CD14-positive monocyte (primary cell): Measurements from ENCODE around the gene RAC3. TPM values are rescaled to one million over a fixed set of nuclear protein-coding genes. Genes with fewer than 3 reads are reported as not detected.

Experiments used
- DNase-seq, 3 donors: peaks; one replicate each; pipeline ENCODE4 v3.0.0-alpha.2; 2011 to 2022
- H2AFZ ChIP-seq: 2 replicates; pipeline ENCODE4 v1.6.0; 2012; ENCODE audit warnings: mild to moderate bottlenecking, low read depth, low read length, inconsistent platforms; ENCODE audit not compliant: insufficient read depth, poor library complexity, severe bottlenecking
- H3K27ac ChIP-seq, 2 donors: 1 replicate in 1 of 2; 2 replicates in 1 of 2; pipeline ENCODE4 v1.5.1; 2012 to 2013; ENCODE audit warnings: low read length in 2 of 2, control low read depth in 1 of 2, inconsistent platforms in 1 of 2, low read depth in 1 of 2, mild to moderate bottlenecking in 1 of 2
- H3K27me3 ChIP-seq, 2 donors: one replicate each; pipeline versions ENCODE4 v1.6.0 to v1.6.1; 2011 to 2013; ENCODE audit warnings: low read length in 2 of 2; ENCODE audit not compliant: control insufficient read depth in 2 of 2, insufficient read depth in 2 of 2
- H3K36me3 ChIP-seq, 2 donors: replicated peaks in 1 of 2; 1 replicate in 1 of 2; 2 replicates in 1 of 2; pipeline versions ENCODE4 v1.5.1 to v1.6.1; 2012 to 2013; ENCODE audit warnings: low read length in 2 of 2, control low read depth in 1 of 2, inconsistent platforms in 1 of 2, mild to moderate bottlenecking in 1 of 2; ENCODE audit not compliant: insufficient read depth in 2 of 2, control insufficient read depth in 1 of 2
- H3K4me1 ChIP-seq, 2 donors: 1 replicate in 1 of 2; 2 replicates in 1 of 2; pipeline versions ENCODE4 v1.5.1 to v1.6.1; 2012 to 2013; ENCODE audit warnings: low read length in 2 of 2, control low read depth in 1 of 2, inconsistent platforms in 1 of 2, mild to moderate bottlenecking in 1 of 2, moderate library complexity in 1 of 2; ENCODE audit not compliant: insufficient read depth in 2 of 2, control insufficient read depth in 1 of 2
- H3K4me2 ChIP-seq: replicated peaks from 2 replicates; pipeline ENCODE3; 2012; ENCODE audit warnings: low read length, moderate library complexity, mild to moderate bottlenecking; ENCODE audit not compliant: poor library complexity, severe bottlenecking; ENCODE audit errors: extremely low read depth
- H3K4me3 ChIP-seq, 3 experiments: fragments of 200-600 bp in 1 of 3; sonication (generic) in 1 of 3; replicated peaks in 1 of 3; 1 replicate in 2 of 3; 2 replicates in 1 of 3; pipeline ENCODE4 v1.5.1; 2011 to 2013; ENCODE audit warnings: low read length in 3 of 3, mild to moderate bottlenecking in 3 of 3, control low read depth in 2 of 3, low read depth in 2 of 3, inconsistent platforms in 1 of 3, moderate library complexity in 1 of 3
- H3K79me2 ChIP-seq: 2 replicates; pipeline ENCODE4 v1.6.0; 2012; ENCODE audit warnings: mild to moderate bottlenecking, control low read depth, inconsistent platforms, low read length, moderate library complexity; ENCODE audit not compliant: insufficient read depth
- H3K9ac ChIP-seq: 2 replicates; pipeline ENCODE4 v1.6.0; 2017; ENCODE audit warnings: low read length, mild to moderate bottlenecking; ENCODE audit not compliant: insufficient read depth, poor library complexity, severe bottlenecking
- H3K9me3 ChIP-seq, 2 donors: replicated peaks in 1 of 2; 1 replicate in 1 of 2; 2 replicates in 1 of 2; pipeline versions ENCODE4 v1.5.1 to v1.6.1; 2012 to 2013; ENCODE audit warnings: low read length in 2 of 2, control low read depth in 1 of 2; ENCODE audit not compliant: control insufficient read depth in 1 of 2, insufficient read depth in 1 of 2
- H4K20me1 ChIP-seq: 2 replicates; pipeline ENCODE4 v1.6.0; 2012; ENCODE audit warnings: mild to moderate bottlenecking, low read length, control low read depth, moderate library complexity; ENCODE audit not compliant: insufficient read depth
- H3K27ac Mint-ChIP-seq, 7 donors: one replicate each; pipeline ENCODE4 v1.8.0; 2020; ENCODE audit warnings: mild to moderate bottlenecking in 7 of 7, mixed read lengths in 7 of 7, moderate library complexity in 6 of 7, inconsistent platforms in 2 of 7
- H3K27me3 Mint-ChIP-seq, 3 donors: one replicate each; pipeline ENCODE4 v1.8.0; 2021 to 2022; ENCODE audit warnings: low read depth in 3 of 3, mild to moderate bottlenecking in 3 of 3, mixed read lengths in 3 of 3, moderate library complexity in 3 of 3, inconsistent platforms in 1 of 3
- H3K36me3 Mint-ChIP-seq, 2 donors: one replicate each; pipeline ENCODE4 v1.8.0; 2020; ENCODE audit warnings: mixed read lengths in 2 of 2, inconsistent platforms in 1 of 2, mild to moderate bottlenecking in 1 of 2
- H3K4me1 Mint-ChIP-seq: one replicate; pipeline ENCODE4 v1.8.0; 2020; ENCODE audit warnings: mild to moderate bottlenecking, mixed read lengths
- H3K4me3 Mint-ChIP-seq, 2 donors: one replicate each; pipeline ENCODE4 v1.8.0; 2020; ENCODE audit warnings: mild to moderate bottlenecking in 2 of 2, mixed read lengths in 2 of 2, moderate library complexity in 1 of 2
- H3K9me3 Mint-ChIP-seq, 7 donors: one replicate each; pipeline ENCODE4 v1.8.0; 2020 to 2022; ENCODE audit warnings: mixed read lengths in 7 of 7, mild to moderate bottlenecking in 6 of 7, moderate library complexity in 6 of 7, inconsistent platforms in 2 of 7
- CTCF ChIP-seq: fragments of 200-600 bp; IDR thresholded peaks from one replicate; pipeline ENCODE4 v1.8.0; 2022; ENCODE audit warnings: antibody characterized with exemption, mild to moderate bottlenecking
- WGBS: methylation state at CpG from one replicate; pipeline ENCODE4 v1.1.5; 2013; ENCODE audit warnings: missing lambda C conversion rate; ENCODE audit not compliant: insufficient coverage; 5-methylcytosine and 5-hydroxymethylcytosine counted together
- intact Hi-C, 2 donors: fragments of 100-400 bp; cut with micrococcal nuclease; formaldehyde crosslinking; loops; one replicate each; pipeline versions ENCODE4 v1.15.0 to v1.15.1; 2023
- polyA plus RNA-seq, 3 donors: library from polyadenylated mRNA; depleted of rRNA in 1 of 3; unstranded in 2 of 3; stranded (reverse) in 1 of 3; fragments of 300-500 nt in 2 of 3; fragments of >200 nt in 1 of 3; fragmentation: Illumina TruSeq in 2 of 3; gene quantifications; 1 replicate in 2 of 3; 2 replicates in 1 of 3; pipeline ENCODE4 v1.2.3, GENCODE V29; 2012 to 2021

The RAC3 gene
- polyA plus RNA-seq, 3 donors = 1.8 TPM; not detected in 2

GRCh38 chr17:82076018-82076784 is 44.7 kb downstream of the RAC3 start:
- Mint-ChIP-seq H3K36me3 (peaks cover 18 to 25% of the 10 kb centered on the region in 2 donors), H3K9me3 (peaks cover 0 to 1% (median 0%) of the 10 kb centered on the region in 7 donors), H3K27me3 (peaks cover 3 to 10% (median 8%) of the 10 kb centered on the region in 3 donors), H3K4me1 (no peaks in the 10 kb centered on the region), H3K27ac (peak overlapping the region in 3 of 7 donors; percentile 30 to 70 (median 50)), H3K4me3 (no peak overlapping the region)
- Histone ChIP-seq H3K4me1 (no peaks in the 10 kb centered on the region), H3K9me3 (no peaks in the 10 kb centered on the region), H3K36me3 (peaks cover 20 to 22% of the 10 kb centered on the region in 2 donors), H3K27me3 (no peaks in the 10 kb centered on the region), H3K9ac (no peak overlapping the region), H3K79me2 (no peaks in the 10 kb centered on the region), H2AFZ (no peak overlapping the region), H4K20me1 (no peaks in the 10 kb centered on the region), H3K4me3 (no peak overlapping the region), H3K4me2 (no peak overlapping the region), H3K27ac (no peak overlapping the region)
- WGBS = 85% methylated on average over 16 of the region's 25 CpGs
- no peak for TF ChIP-seq CTCF
- no peak for DNase-seq
- intact Hi-C loops = no loop called here

- H3K4me1 Mint-ChIP-seq = no peaks in the 10 kb centered on the region
These were observed 45.5 kb downstream of the RAC3 start for GRCh38 chr17:82076785-82077591.

More at GRCh38 chr17:82076785-82077591, 45.5 kb downstream of the RAC3 start:
- Mint-ChIP-seq H3K27me3 (peaks cover 3 to 10% (median 6%) of the 10 kb centered on the region in 3 donors), H3K9me3 (peaks cover 0 to 1% (median 0%) of the 10 kb centered on the region in 7 donors), H3K4me3 (no peak overlapping the region), H3K27ac (peak overlapping the region in 1 of 7 donors; percentile 31), H3K36me3 (peaks cover 20 to 31% of the 10 kb centered on the region in 2 donors)
- no peaks in the 10 kb centered on the region for H3K79me2 ChIP-seq
- no peak for TF ChIP-seq CTCF
- H3K9ac ChIP-seq = no peak overlapping the region
- H3K36me3 ChIP-seq = peaks cover 24 to 26% of the 10 kb centered on the region in 2 donors
- H3K27me3 ChIP-seq = no peaks in the 10 kb centered on the region
- H2AFZ ChIP-seq = no peak overlapping the region
- H4K20me1 ChIP-seq = no peaks in the 10 kb centered on the region
- WGBS = 86% methylated on average over 13 of the region's 21 CpGs
- no peaks in the 10 kb centered on the region for H3K4me1 ChIP-seq
- no peak overlapping the region for H3K4me3 ChIP-seq
- intact Hi-C loops = no loop called here
- no peak overlapping the region for H3K4me2 ChIP-seq
- DNase-seq = no peak
- no peaks in the 10 kb centered on the region for H3K9me3 ChIP-seq
- no peak overlapping the region for H3K27ac ChIP-seq
